IPS-18c (cell line): Measurements from ENCODE around the gene RHBDF2.
"Not testable (repeated sequence)": the region's sequence is repeated elsewhere in the genome, so short reads cannot be mapped to it uniquely, and the experiment has no call there.

ENCODE experiments used
- H3K4me3 ChIP-seq: 2 replicates; pipeline ENCODE4 v1.7.0; 2013; ENCODE audit warnings: low read depth, mild to moderate bottlenecking, low read length, moderate library complexity; ENCODE audit not compliant: insufficient read depth
- H3K9me3 ChIP-seq: one replicate; pipeline ENCODE4 v1.6.1; 2013; ENCODE audit warnings: mild to moderate bottlenecking, low read length, moderate library complexity; ENCODE audit not compliant: control insufficient read depth, insufficient read depth

The RHBDF2 gene

GRCh38 chr17:76530095-76530723, 29.0 kb upstream of the RHBDF2 start:
- no peaks in the 10 kb centered on the region for H3K9me3 ChIP-seq
- H3K4me3 ChIP-seq = no peak overlapping the region

- no peak overlapping the region for H3K4me3 ChIP-seq
- no peaks in the 10 kb centered on the region for H3K9me3 ChIP-seq
Measured at GRCh38 chr17:76529224-76530094, 28.2 kb upstream of the RHBDF2 start.

- Histone ChIP-seq H3K9me3 (no peaks in the 10 kb centered on the region), H3K4me3 (no peak overlapping the region)
Measured at GRCh38 chr17:76528528-76529223, 27.5 kb upstream of the RHBDF2 start.

GRCh38 chr17:76528156-76528527, 26.9 kb upstream of the RHBDF2 start:
- Histone ChIP-seq H3K9me3 (no peaks in the 10 kb centered on the region), H3K4me3 (no peak overlapping the region)

GRCh38 chr17:76527430-76528111, 26.3 kb upstream of the RHBDF2 start:
- Histone ChIP-seq H3K4me3 (peak overlapping the region; percentile 28; the same call in 1 of the 2 replicates), H3K9me3 (no peaks in the 10 kb centered on the region)

- not testable (repeated sequence) for H3K4me3 ChIP-seq
Measured at GRCh38 chr17:76527016-76527415, 25.8 kb upstream of the RHBDF2 start.

GRCh38 chr17:76525513-76525833, 24.2 kb upstream of the RHBDF2 start:
- not testable (repeated sequence) for H3K4me3 ChIP-seq, H3K9me3 ChIP-seq

More at GRCh38 chr17:76527016-76527415, 25.8 kb upstream of the RHBDF2 start:
- not testable (repeated sequence) for H3K9me3 ChIP-seq

GRCh38 chr17:76524598-76525512, 23.6 kb upstream of the RHBDF2 start:
- Histone ChIP-seq H3K4me3 (no peak overlapping the region), H3K9me3 (no peaks in the 10 kb centered on the region)

- Histone ChIP-seq H3K9me3 (no peaks in the 10 kb centered on the region), H3K4me3 (no peak overlapping the region)
Measured at GRCh38 chr17:76523084-76524037, 22.1 kb upstream of the RHBDF2 start.

- H3K4me3 ChIP-seq, H3K9me3 ChIP-seq: not testable (repeated sequence)
Measured at GRCh38 chr17:76521683-76522082, 20.5 kb upstream of the RHBDF2 start.

GRCh38 chr17:76521262-76521661, 20.0 kb upstream of the RHBDF2 start:
- Histone ChIP-seq H3K9me3 (no peaks in the 10 kb centered on the region), H3K4me3 (no peak overlapping the region)

GRCh38 chr17:76519048-76519966, 18.1 kb upstream of the RHBDF2 start:
- Histone ChIP-seq H3K4me3 (no peak overlapping the region), H3K9me3 (no peaks in the 10 kb centered on the region)

- Histone ChIP-seq H3K9me3 (no peaks in the 10 kb centered on the region), H3K4me3 (no peak overlapping the region)
Measured at GRCh38 chr17:76517638-76518038, 16.4 kb upstream of the RHBDF2 start.

GRCh38 chr17:76515274-76515949, 14.2 kb upstream of the RHBDF2 start:
- no peak overlapping the region for H3K4me3 ChIP-seq
- H3K9me3 ChIP-seq = no peaks in the 10 kb centered on the region
